Measurements from ENCODE around the gene PLCB4. TPM values are rescaled to one million over a fixed set of nuclear protein-coding genes. Genes with fewer than 3 reads are reported as not detected.

PLCB4 gene
- total and polyA plus RNA-seq, 3 experiments from 2014 or later: not detected

DNA sequence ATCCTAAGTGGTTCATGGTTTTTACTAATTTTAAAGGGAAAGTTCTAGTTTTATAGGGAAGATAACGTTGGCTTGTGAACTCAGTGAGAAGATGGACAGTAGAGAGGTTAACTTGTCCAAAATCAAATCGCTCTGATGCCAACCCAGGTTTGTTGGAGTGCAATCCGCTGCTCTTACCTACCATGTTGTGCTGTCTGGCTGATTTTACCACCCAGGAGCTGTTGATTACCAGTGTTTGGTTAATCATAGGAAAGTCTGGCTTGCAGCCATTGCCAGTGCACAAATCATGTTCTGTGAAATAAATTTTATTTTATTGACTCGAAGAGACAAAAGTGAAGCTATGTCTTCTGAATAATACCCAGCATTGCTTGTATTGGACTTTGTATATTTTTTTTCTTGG lies 92.4 kb downstream of the PLCB4 start:
- H3K27ac Mint-ChIP-seq: no peak overlapping the region
- no peak overlapping the region for H3K4me3 Mint-ChIP-seq
- Histone ChIP-seq H3K4me1 (ENCODE audit: insufficient read depth, low read length) (no peaks in the 10 kb centered on the region), H3K27ac (ENCODE audit: low read depth, low read length) (no peak overlapping the region), H3K27me3 (ENCODE audit: insufficient read depth, low read length, poor library complexity, severe bottlenecking) (no peaks in the 10 kb centered on the region), H3K9me3 (ENCODE audit: low read length) (no peaks in the 10 kb centered on the region), H3K4me3 (ENCODE audit: low read length) (no peak overlapping the region), H3K36me3 (ENCODE audit: insufficient read depth, low read length) (no peaks in the 10 kb centered on the region)
- no peaks in the 10 kb centered on the region for H3K27me3 Mint-ChIP-seq
- DNase-seq: no peak
- CTCF ChIA-PET: no interaction called here
- H3K9me3 Mint-ChIP-seq: peaks cover 0 to 10% (median 0%) of the 10 kb centered on the region in 5 donors
- H3K36me3 Mint-ChIP-seq: no peaks in the 10 kb centered on the region
- POLR2A ChIA-PET: no interaction called here
- H3K4me1 Mint-ChIP-seq: peaks cover 0 to 1% (median 0%) of the 10 kb centered on the region in 3 donors

DNA sequence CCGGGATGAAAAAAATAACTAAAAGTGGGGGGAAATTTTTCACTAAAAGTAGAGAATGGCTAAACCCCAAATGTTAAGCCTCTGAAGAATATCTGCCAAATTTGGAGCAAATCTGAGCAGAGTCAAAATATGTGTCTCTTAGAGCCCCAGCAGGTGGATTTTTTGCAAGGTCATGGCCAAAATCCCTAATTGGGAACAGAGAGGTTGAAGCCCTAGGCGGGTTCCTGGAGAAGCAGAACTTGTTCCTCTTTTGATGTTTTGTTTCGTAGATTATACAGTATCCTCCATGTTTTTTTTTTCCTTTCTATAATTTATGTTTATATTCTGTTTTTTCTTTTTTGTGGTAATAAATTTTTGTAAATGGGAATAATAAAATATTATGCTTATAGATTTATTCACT lies 94.4 kb downstream of the PLCB4 start:
- H3K4me3 ChIP-seq (ENCODE audit: low read length): no peak overlapping the region
- no peak overlapping the region for H3K27ac Mint-ChIP-seq
- H3K27ac ChIP-seq (ENCODE audit: low read depth, low read length): no peak overlapping the region
- no peaks in the 10 kb centered on the region for H3K36me3 Mint-ChIP-seq
- peaks cover 0 to 1% (median 0%) of the 10 kb centered on the region in 3 donors for H3K4me1 Mint-ChIP-seq
- H3K4me1 ChIP-seq (ENCODE audit: insufficient read depth, low read length): no peaks in the 10 kb centered on the region
- no peaks in the 10 kb centered on the region for H3K36me3 ChIP-seq (ENCODE audit: insufficient read depth, low read length)
- no peaks in the 10 kb centered on the region for H3K27me3 ChIP-seq (ENCODE audit: insufficient read depth, low read length, poor library complexity, severe bottlenecking)
- POLR2A ChIA-PET: no interaction called here
- peaks cover 0 to 10% (median 0%) of the 10 kb centered on the region in 5 donors for H3K9me3 Mint-ChIP-seq
- H3K4me3 Mint-ChIP-seq: no peak overlapping the region
- no peak for DNase-seq
- no peaks in the 10 kb centered on the region for H3K27me3 Mint-ChIP-seq
- no peaks in the 10 kb centered on the region for H3K9me3 ChIP-seq (ENCODE audit: low read length)
- CTCF ChIA-PET: no interaction called here

DNA sequence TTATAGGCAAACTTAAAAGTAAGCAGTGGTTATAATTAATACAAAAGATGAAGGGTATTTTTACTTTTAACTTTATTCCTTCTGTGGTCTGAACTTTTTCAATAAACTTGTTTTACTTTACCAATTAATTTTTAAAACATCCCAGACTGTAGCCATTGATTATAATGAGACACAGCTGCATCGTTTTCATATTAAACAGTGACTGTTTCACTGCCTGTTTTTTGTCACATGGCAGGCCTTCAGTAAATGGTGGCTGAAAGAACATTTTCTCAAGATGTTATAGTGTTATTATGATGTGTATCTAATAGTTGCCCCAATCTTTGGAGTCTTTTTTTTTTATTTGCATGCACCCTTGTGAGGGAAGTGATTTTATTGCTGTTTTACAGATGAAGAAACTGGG lies 95.1 kb downstream of the PLCB4 start:
- Mint-ChIP-seq H3K27me3 (no peaks in the 10 kb centered on the region), H3K36me3 (no peaks in the 10 kb centered on the region), H3K4me3 (no peak overlapping the region), H3K27ac (no peak overlapping the region), H3K4me1 (peaks cover 0 to 1% (median 0%) of the 10 kb centered on the region in 3 donors), H3K9me3 (peaks cover 0 to 6% (median 0%) of the 10 kb centered on the region in 5 donors)
- ChIA-PET CTCF (no interaction called here), POLR2A (no interaction called here)
- H3K36me3 ChIP-seq (ENCODE audit: insufficient read depth, low read length): no peaks in the 10 kb centered on the region
- H3K9me3 ChIP-seq (ENCODE audit: low read length): no peaks in the 10 kb centered on the region
- no peak for DNase-seq
- no peaks in the 10 kb centered on the region for H3K4me1 ChIP-seq (ENCODE audit: insufficient read depth, low read length)
- H3K4me3 ChIP-seq (ENCODE audit: low read length): no peak overlapping the region
- H3K27me3 ChIP-seq (ENCODE audit: insufficient read depth, low read length, poor library complexity, severe bottlenecking): no peaks in the 10 kb centered on the region
- no peak overlapping the region for H3K27ac ChIP-seq (ENCODE audit: low read depth, low read length)

DNA sequence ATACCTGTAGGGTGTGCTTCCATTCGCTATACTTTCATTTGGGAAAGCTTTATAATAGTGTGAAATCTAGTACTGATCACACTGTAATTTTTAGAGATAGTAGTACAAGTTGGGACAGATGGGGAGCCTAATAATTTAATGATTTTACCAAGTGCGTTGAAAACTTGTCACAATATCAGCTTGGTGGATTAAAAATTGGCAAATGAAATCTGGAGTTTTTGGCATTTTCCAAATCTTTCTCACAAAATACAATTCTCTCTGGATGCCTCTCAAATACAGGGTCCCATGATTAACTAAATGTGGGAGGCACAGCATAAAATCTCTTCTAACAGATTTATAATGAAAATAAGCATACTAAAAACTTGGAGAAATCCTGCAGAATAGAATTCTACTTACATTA lies 96.4 kb downstream of the PLCB4 start:
- Mint-ChIP-seq H3K9me3 (peaks cover 0 to 6% (median 2%) of the 10 kb centered on the region in 5 donors), H3K36me3 (no peaks in the 10 kb centered on the region), H3K27me3 (no peaks in the 10 kb centered on the region), H3K4me3 (no peak overlapping the region), H3K4me1 (peaks cover 0 to 1% (median 0%) of the 10 kb centered on the region in 3 donors), H3K27ac (no peak overlapping the region)
- no peak overlapping the region for H3K27ac ChIP-seq (ENCODE audit: low read depth, low read length)
- ChIA-PET CTCF (no interaction called here), POLR2A (no interaction called here)
- H3K27me3 ChIP-seq (ENCODE audit: insufficient read depth, low read length, poor library complexity, severe bottlenecking): no peaks in the 10 kb centered on the region
- no peaks in the 10 kb centered on the region for H3K36me3 ChIP-seq (ENCODE audit: insufficient read depth, low read length)
- H3K4me1 ChIP-seq (ENCODE audit: insufficient read depth, low read length): no peaks in the 10 kb centered on the region
- no peak overlapping the region for H3K4me3 ChIP-seq (ENCODE audit: low read length)
- no peaks in the 10 kb centered on the region for H3K9me3 ChIP-seq (ENCODE audit: low read length)
- no peak for DNase-seq

DNA sequence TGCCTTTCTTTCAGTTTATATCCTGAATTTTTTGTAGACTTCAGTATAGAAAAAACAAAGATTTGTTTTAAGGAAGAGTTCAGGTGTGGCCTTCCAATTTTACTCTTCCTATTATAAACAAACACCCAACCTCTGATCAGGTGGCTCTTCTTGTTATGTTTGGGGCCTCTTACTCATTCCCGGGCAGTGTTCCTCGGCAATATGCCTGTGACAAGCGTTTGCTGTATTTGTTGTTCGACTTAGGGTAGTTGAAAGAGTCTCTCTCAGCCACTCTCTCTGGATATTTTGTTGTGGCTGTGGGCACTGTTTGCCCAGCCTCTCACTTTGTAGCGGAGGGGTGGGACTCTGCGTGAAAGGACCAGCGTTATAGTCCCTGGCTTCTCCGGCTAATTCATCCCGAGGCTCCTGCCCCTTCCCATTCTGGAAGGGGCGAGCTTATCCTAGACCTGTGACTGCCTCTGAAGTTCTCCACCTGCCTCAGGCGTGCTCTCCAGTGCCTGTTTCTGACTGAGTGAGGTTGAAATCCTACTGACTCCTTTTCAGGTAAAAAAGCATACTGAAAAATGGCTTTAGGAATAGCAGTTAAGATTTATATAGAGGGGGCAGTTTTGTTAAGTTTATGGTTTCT lies 97.4 kb downstream of the PLCB4 start:
- no peak for DNase-seq
- Histone ChIP-seq H3K9me3 (ENCODE audit: low read length) (no peaks in the 10 kb centered on the region), H3K27ac (ENCODE audit: low read depth, low read length) (no peak overlapping the region), H3K27me3 (ENCODE audit: insufficient read depth, low read length, poor library complexity, severe bottlenecking) (no peaks in the 10 kb centered on the region), H3K4me3 (ENCODE audit: low read length) (no peak overlapping the region), H3K36me3 (ENCODE audit: insufficient read depth, low read length) (no peaks in the 10 kb centered on the region), H3K4me1 (ENCODE audit: insufficient read depth, low read length) (no peaks in the 10 kb centered on the region)
- Mint-ChIP-seq H3K27me3 (no peaks in the 10 kb centered on the region), H3K4me3 (no peak overlapping the region), H3K36me3 (no peaks in the 10 kb centered on the region), H3K27ac (no peak overlapping the region), H3K4me1 (no peaks in the 10 kb centered on the region), H3K9me3 (peaks cover 0 to 4% (median 2%) of the 10 kb centered on the region in 5 donors)
- ChIA-PET POLR2A (no interaction called here), CTCF (no interaction called here)

DNA sequence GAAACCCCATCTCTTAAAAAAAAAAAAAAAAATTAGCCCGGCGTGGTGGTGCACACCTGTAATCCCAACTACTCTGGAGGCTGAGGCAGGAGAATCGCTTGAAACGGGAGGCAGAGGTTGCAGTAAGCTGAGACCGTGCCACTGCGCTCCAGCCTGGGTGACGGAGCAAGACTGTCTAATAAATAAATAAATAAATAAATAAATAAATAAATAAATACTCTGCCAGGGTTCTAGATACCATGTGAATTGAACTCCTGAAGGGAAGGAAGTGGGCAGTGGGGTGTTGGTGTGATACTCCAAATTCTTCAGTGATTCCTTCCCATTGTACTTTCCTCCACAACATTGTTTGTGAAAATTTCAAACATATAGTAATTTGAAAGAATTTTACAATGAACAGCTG lies 100.5 kb downstream of the PLCB4 start:
- H3K9me3 Mint-ChIP-seq: peaks cover 0 to 3% (median 2%) of the 10 kb centered on the region in 5 donors

DNA sequence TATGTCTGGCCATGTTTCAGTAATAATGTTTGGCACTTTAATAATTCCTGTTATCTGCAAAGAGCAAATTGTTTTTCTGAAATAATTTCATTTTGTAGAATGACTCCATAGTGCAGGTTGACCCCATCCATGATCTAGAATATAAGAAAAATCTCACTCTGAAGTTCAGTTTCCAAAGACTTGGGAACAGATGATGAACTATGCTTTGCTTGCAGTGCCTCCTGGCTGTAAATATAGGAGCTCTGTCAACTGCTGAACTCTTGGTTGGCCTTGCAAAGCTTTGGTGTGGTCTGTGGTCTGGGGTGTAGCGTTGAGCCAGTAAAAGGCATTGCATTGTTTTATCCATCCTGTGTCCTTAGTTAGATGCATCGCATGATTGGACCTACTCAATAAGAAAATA lies 104.0 kb downstream of the PLCB4 start:
- ChIA-PET CTCF (no interaction called here), POLR2A (no interaction called here)
- no peaks in the 10 kb centered on the region for H3K27me3 Mint-ChIP-seq
- no peaks in the 10 kb centered on the region for H3K4me1 Mint-ChIP-seq
- Histone ChIP-seq H3K4me1 (ENCODE audit: insufficient read depth, low read length) (no peaks in the 10 kb centered on the region), H3K27me3 (ENCODE audit: insufficient read depth, low read length, poor library complexity, severe bottlenecking) (no peaks in the 10 kb centered on the region), H3K9me3 (ENCODE audit: low read length) (no peaks in the 10 kb centered on the region), H3K27ac (ENCODE audit: low read depth, low read length) (no peak overlapping the region), H3K36me3 (ENCODE audit: insufficient read depth, low read length) (no peaks in the 10 kb centered on the region), H3K4me3 (ENCODE audit: low read length) (no peak overlapping the region)
- H3K36me3 Mint-ChIP-seq: no peaks in the 10 kb centered on the region
- H3K9me3 Mint-ChIP-seq: peaks cover 0 to 5% (median 3%) of the 10 kb centered on the region in 5 donors
- H3K27ac Mint-ChIP-seq: no peak overlapping the region
- no peak overlapping the region for H3K4me3 Mint-ChIP-seq
- DNase-seq: no peak

More for the DNA sequence above, 100.5 kb downstream of the PLCB4 start:
- ChIA-PET POLR2A (no interaction called here), CTCF (no interaction called here)
- Mint-ChIP-seq H3K27me3 (no peaks in the 10 kb centered on the region), H3K4me3 (no peak overlapping the region), H3K27ac (no peak overlapping the region), H3K4me1 (no peaks in the 10 kb centered on the region), H3K36me3 (no peaks in the 10 kb centered on the region)
- H3K4me1 ChIP-seq (ENCODE audit: insufficient read depth, low read length): no peaks in the 10 kb centered on the region
- no peaks in the 10 kb centered on the region for H3K9me3 ChIP-seq (ENCODE audit: low read length)
- no peak for DNase-seq
- no peak overlapping the region for H3K27ac ChIP-seq (ENCODE audit: low read depth, low read length)
- no peaks in the 10 kb centered on the region for H3K27me3 ChIP-seq (ENCODE audit: insufficient read depth, low read length, poor library complexity, severe bottlenecking)
- H3K36me3 ChIP-seq (ENCODE audit: insufficient read depth, low read length): no peaks in the 10 kb centered on the region
- H3K4me3 ChIP-seq (ENCODE audit: low read length): no peak overlapping the region

DNA sequence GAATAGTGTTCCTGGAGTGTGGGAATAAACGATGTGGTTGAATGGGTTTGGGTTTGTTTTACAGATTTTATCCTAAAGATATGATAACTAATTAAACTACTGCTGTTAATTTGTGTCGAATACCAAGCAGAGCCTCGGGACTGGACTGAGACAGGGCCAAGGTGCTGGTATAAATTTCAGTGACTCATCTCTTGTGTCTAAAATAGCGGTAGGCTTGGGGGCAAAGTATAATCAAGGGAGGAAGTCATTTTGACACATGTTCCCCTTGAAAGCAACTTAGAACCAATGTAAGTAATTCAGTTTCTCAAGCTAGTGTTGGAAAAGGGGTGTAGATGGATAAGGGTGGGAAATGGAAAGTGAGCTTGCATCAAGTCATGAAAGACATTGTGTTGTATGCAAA lies 108.4 kb downstream of the PLCB4 start:
- Mint-ChIP-seq H3K9me3 (peaks cover 3 to 10% (median 5%) of the 10 kb centered on the region in 5 donors), H3K27ac (no peak overlapping the region), H3K4me1 (no peaks in the 10 kb centered on the region), H3K4me3 (no peak overlapping the region), H3K27me3 (no peaks in the 10 kb centered on the region), H3K36me3 (no peaks in the 10 kb centered on the region)
- H3K27ac ChIP-seq (ENCODE audit: low read depth, low read length): no peak overlapping the region
- no peak for DNase-seq
- no peaks in the 10 kb centered on the region for H3K9me3 ChIP-seq (ENCODE audit: low read length)
- ChIA-PET POLR2A (no interaction called here), CTCF (no interaction called here)
- H3K4me3 ChIP-seq (ENCODE audit: low read length): no peak overlapping the region
- no peaks in the 10 kb centered on the region for H3K4me1 ChIP-seq (ENCODE audit: insufficient read depth, low read length)
- H3K36me3 ChIP-seq (ENCODE audit: insufficient read depth, low read length): no peaks in the 10 kb centered on the region
- H3K27me3 ChIP-seq (ENCODE audit: insufficient read depth, low read length, poor library complexity, severe bottlenecking): no peaks in the 10 kb centered on the region
